22Rv1 (cell line): ENCODE data around the gene FKBP11.

Experiments
- ZFX ChIP-seq: fragments of 450-650 bp; IDR thresholded peaks from 2 replicates; pipeline ENCODE4 v1.6.1; 2017; ENCODE audit warnings: antibody characterized with exemption, borderline replicate concordance
- TF ChIP-seq, protein P1 (sequence below): fragments of 450-650 bp; IDR thresholded peaks from 2 replicates; pipeline ENCODE4 v1.5.1; 2017; ENCODE audit warnings: mild to moderate bottlenecking

GRCh38 chr12:48961801-48962200, 36.5 kb upstream of the FKBP11 start:
- TF ChIP-seq, protein P1, sequence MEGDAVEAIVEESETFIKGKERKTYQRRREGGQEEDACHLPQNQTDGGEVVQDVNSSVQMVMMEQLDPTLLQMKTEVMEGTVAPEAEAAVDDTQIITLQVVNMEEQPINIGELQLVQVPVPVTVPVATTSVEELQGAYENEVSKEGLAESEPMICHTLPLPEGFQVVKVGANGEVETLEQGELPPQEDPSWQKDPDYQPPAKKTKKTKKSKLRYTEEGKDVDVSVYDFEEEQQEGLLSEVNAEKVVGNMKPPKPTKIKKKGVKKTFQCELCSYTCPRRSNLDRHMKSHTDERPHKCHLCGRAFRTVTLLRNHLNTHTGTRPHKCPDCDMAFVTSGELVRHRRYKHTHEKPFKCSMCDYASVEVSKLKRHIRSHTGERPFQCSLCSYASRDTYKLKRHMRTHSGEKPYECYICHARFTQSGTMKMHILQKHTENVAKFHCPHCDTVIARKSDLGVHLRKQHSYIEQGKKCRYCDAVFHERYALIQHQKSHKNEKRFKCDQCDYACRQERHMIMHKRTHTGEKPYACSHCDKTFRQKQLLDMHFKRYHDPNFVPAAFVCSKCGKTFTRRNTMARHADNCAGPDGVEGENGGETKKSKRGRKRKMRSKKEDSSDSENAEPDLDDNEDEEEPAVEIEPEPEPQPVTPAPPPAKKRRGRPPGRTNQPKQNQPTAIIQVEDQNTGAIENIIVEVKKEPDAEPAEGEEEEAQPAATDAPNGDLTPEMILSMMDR = no peak
- TF ChIP-seq ZFX = no peak
